ENCODE data around the gene TRIM62.

The TRIM62 gene

DNA sequence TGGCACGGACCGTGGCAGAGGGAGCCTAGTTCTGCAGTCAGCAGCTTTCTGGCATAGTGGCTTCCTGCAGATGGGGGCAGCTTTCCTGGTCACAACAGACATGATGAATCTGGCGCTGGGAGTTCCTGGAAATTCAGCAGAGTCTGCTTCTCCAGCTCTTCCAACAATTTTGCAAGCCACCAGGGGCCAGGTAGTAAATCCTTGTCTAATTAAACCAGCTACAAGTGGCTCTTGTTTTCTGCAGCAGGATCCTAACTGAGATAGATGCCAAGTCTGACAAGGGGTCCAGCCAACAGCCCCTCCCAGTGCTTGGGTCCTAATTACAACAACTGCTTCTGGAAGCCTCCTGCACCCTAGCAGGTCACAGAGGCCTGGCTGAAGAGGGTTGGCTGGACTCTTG is 35.8 kb downstream of the TRIM62 start:
- no peak for DNase-seq (ENCODE audit: low read depth)
- TF ChIP-seq, protein P1, sequence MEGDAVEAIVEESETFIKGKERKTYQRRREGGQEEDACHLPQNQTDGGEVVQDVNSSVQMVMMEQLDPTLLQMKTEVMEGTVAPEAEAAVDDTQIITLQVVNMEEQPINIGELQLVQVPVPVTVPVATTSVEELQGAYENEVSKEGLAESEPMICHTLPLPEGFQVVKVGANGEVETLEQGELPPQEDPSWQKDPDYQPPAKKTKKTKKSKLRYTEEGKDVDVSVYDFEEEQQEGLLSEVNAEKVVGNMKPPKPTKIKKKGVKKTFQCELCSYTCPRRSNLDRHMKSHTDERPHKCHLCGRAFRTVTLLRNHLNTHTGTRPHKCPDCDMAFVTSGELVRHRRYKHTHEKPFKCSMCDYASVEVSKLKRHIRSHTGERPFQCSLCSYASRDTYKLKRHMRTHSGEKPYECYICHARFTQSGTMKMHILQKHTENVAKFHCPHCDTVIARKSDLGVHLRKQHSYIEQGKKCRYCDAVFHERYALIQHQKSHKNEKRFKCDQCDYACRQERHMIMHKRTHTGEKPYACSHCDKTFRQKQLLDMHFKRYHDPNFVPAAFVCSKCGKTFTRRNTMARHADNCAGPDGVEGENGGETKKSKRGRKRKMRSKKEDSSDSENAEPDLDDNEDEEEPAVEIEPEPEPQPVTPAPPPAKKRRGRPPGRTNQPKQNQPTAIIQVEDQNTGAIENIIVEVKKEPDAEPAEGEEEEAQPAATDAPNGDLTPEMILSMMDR (IDR thresholded peaks at IDR 0.05; ENCODE audit: insufficient read depth, low read depth, low read length, missing control alignments): no peak
- no peak overlapping the region for H3K4me3 ChIP-seq (ENCODE audit: low read length)

DNA sequence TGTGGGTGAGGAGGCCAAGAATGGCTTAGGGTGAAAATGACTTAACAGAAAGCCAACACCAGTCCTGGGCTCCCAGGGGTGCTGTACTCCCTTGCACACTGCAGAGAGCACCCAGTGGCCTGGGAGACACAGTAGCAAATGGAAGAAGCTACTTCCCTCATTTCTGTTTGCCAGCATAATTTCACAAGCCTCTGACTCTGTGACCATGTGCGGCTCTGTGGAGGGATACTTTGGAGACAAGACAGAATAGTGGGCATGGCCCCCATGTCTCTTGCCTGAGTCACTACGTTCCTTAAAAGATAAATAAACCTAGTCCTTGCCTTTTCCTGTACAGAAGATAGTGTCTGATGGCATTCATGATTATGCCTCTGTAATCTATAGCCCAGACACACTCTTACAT is 38.1 kb downstream of the TRIM62 start:
- TF ChIP-seq, protein P1 (IDR thresholded peaks at IDR 0.05; ENCODE audit: insufficient read depth, low read depth, low read length, missing control alignments): no peak
- no peak for DNase-seq (ENCODE audit: low read depth)
- no peak overlapping the region for H3K4me3 ChIP-seq (ENCODE audit: low read length)

GRCh38 chr1:33143176-33143575 is 38.7 kb downstream of the TRIM62 start:
- no peak for DNase-seq (ENCODE audit: low read depth)
- TF ChIP-seq, protein P1 (IDR thresholded peaks at IDR 0.05; ENCODE audit: insufficient read depth, low read depth, low read length, missing control alignments): no peak
- H3K4me3 ChIP-seq (ENCODE audit: low read length): no peak overlapping the region

DNA sequence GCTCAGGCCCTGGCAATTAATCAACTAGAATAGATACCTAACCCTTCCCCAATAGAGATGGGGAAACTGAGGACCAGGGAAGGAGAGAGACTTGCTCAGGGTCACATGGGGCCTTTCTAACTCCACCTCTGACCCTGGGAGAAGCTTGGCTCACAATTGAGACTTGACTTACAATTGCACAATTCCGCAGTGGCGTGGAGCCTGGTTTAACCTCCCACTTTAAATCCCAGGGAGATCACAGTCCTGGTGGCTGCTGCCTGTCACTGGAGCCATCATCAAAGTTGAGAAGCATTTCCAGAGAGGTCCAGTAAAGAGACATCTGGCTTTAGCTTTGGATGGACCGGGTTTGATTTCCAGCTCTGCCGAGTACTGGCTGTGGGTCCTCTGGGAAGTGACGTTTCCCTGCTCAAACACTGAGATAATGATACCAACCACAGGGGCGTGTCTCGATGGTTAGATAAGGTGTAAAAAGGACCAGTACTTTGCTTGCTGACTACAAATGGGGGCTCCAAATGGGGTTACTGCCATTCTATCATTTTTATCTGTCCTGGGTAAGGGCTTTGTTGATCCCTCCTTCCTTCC is 39.3 kb downstream of the TRIM62 start:
- no peak for DNase-seq (ENCODE audit: low read depth)
- H3K4me3 ChIP-seq (ENCODE audit: low read length): no peak overlapping the region
- TF ChIP-seq, protein P1 (IDR thresholded peaks at IDR 0.05; ENCODE audit: insufficient read depth, low read depth, low read length, missing control alignments): no peak

- TF ChIP-seq, protein P1 (IDR thresholded peaks at IDR 0.05; ENCODE audit: insufficient read depth, low read depth, low read length, missing control alignments): no peak
- no peak for DNase-seq (ENCODE audit: low read depth)
Measured at GRCh38 chr1:33141781-33142180, 40.1 kb downstream of the TRIM62 start.

GRCh38 chr1:33141216-33141615 is 40.6 kb downstream of the TRIM62 start:
- H3K4me3 ChIP-seq (ENCODE audit: low read length): no peak overlapping the region
- no peak for DNase-seq (ENCODE audit: low read depth)
- TF ChIP-seq, protein P1 (IDR thresholded peaks at IDR 0.05; ENCODE audit: insufficient read depth, low read depth, low read length, missing control alignments): no peak

More at GRCh38 chr1:33141781-33142180, 40.1 kb downstream of the TRIM62 start:
- H3K4me3 ChIP-seq (ENCODE audit: low read length): no peak overlapping the region

All from epithelial cell of esophagus (primary cell).